Caco-2 (cell line): ENCODE measurements around the gene GAN. TPM values are rescaled to one million over a fixed set of nuclear protein-coding genes. Genes with fewer than 3 reads are reported as not detected.

Experiments used
- BruUV-seq: library from RNA; stranded (reverse); fragments of 400-500 nt; replicated peaks from 2 replicates; lab custom pipeline; 2021; lab: Mats Ljungman, UMichigan
- CTCF ChIA-PET: fragments of 300-600 bp; sonication (Branson Sonifier 250); formaldehyde crosslinking; loops from one replicate; lab custom pipeline; 2022; ENCODE audit warnings: antibody characterized with exemption; lab: Charles Lee
- POLR2A ChIA-PET: fragments of 300-600 bp; sonication (Branson Sonifier 250); formaldehyde crosslinking; loops from one replicate; lab custom pipeline; 2022; ENCODE audit warnings: antibody characterized with exemption; lab: Charles Lee
- DNase-seq, 2 experiments: peaks; one replicate each; pipeline versions ENCODE4 v3.0.0 to v3.0.0-alpha.2; 2020 to 2022
- H3K27me3 ChIP-seq: replicated peaks from 2 replicates; pipeline ENCODE4 v1.6.0; 2011; ENCODE audit warnings: low read length; ENCODE audit not compliant: control insufficient read depth, insufficient read depth
- H3K36me3 ChIP-seq: 2 replicates; pipeline ENCODE4 v1.5.1; 2011; ENCODE audit warnings: low read length; ENCODE audit not compliant: control insufficient read depth, insufficient read depth
- H3K4me1 ChIP-seq: fragments of 250-450 bp; sonication (Bioruptor Pico); 2 replicates; pipeline ENCODE4 v1.5.1; 2020; ENCODE audit warnings: mild to moderate bottlenecking
- H3K4me3 ChIP-seq: 2 replicates; pipeline ENCODE4 v1.5.1; 2011; ENCODE audit warnings: low read depth, mild to moderate bottlenecking, control low read depth, low read length
- H3K9me3 ChIP-seq: fragments of 250-450 bp; sonication (Bioruptor Pico); 2 replicates; pipeline ENCODE4 v1.5.1; 2020; ENCODE audit warnings: mild to moderate bottlenecking, moderate library complexity
- H3K27ac Mint-ChIP-seq: one replicate; pipeline ENCODE4 v1.8.0; 2022; ENCODE audit warnings: mixed read lengths; ENCODE audit not compliant: unreplicated experiment
- H3K27me3 Mint-ChIP-seq: one replicate; pipeline ENCODE4 v1.8.0; 2022; ENCODE audit warnings: mixed read lengths; ENCODE audit not compliant: insufficient read depth, unreplicated experiment
- H3K36me3 Mint-ChIP-seq: one replicate; pipeline ENCODE4 v1.8.0; 2022; ENCODE audit warnings: mild to moderate bottlenecking, mixed read lengths; ENCODE audit not compliant: insufficient read depth, unreplicated experiment
- H3K4me1 Mint-ChIP-seq: one replicate; pipeline ENCODE4 v1.8.0; 2022; ENCODE audit warnings: low read depth, mixed read lengths; ENCODE audit not compliant: unreplicated experiment
- H3K4me3 Mint-ChIP-seq: one replicate; pipeline ENCODE4 v1.8.0; 2022; ENCODE audit warnings: mild to moderate bottlenecking, moderate library complexity, mixed read lengths; ENCODE audit not compliant: unreplicated experiment
- H3K9me3 Mint-ChIP-seq: one replicate; pipeline ENCODE4 v1.8.0; 2022; ENCODE audit warnings: mixed read lengths; ENCODE audit not compliant: unreplicated experiment
- CTCF ChIP-seq, 2 experiments: fragments of 200-600 bp in 1 of 2; IDR thresholded peaks; 1 replicate in 1 of 2; 2 replicates in 1 of 2; pipeline versions ENCODE4 v1.5.1 to v1.8.0; 2011 to 2022; ENCODE audit warnings: antibody characterized with exemption in 1 of 2, control low read depth in 1 of 2, inconsistent platforms in 1 of 2, low read depth in 1 of 2, low read length in 1 of 2, mild to moderate bottlenecking in 1 of 2, moderate library complexity in 1 of 2; ENCODE audit not compliant: insufficient read depth in 1 of 2, severe bottlenecking in 1 of 2, unreplicated experiment in 1 of 2
- intact Hi-C: fragments of 100-400 bp; cut with micrococcal nuclease; formaldehyde crosslinking; loops from one replicate; pipeline ENCODE4 v1.10.0; 2022; ENCODE audit not compliant: unreplicated experiment
- total RNA-seq: library from RNA; stranded (reverse); gene quantifications from 2 replicates; pipeline ENCODE4 v1.2.3, GENCODE V29; 2022

Gene GAN
- total RNA-seq, 1 experiment from 2014 or later: 29.3 TPM

- Mint-ChIP-seq H3K4me1 (no peaks in the 10 kb centered on the region), H3K27me3 (no peaks in the 10 kb centered on the region), H3K36me3 (no peaks in the 10 kb centered on the region), H3K4me3 (no peak overlapping the region), H3K27ac (no peak overlapping the region), H3K9me3 (no peaks in the 10 kb centered on the region)
- BruUV-seq: no TSS peak
- ChIA-PET CTCF (interaction anchor here (0.6 kb wide), 1 partner anchor 169 kb away, joined by 4 read pairs; no protein-coding TSS in a partner anchor), POLR2A (no interaction called here)
- no peak for TF ChIP-seq CTCF (IDR thresholded peaks at IDR 0.05; ENCODE audit: insufficient read depth in 1 of 2, low read depth in 1 of 2, low read length in 1 of 2, severe bottlenecking in 1 of 2, unreplicated experiment in 1 of 2)
- no peaks in the 10 kb centered on the region for H3K27me3 ChIP-seq
- no peak overlapping the region for H3K4me3 ChIP-seq
- intact Hi-C loops: no loop called here
- DNase-seq: no peak
- no peaks in the 10 kb centered on the region for H3K36me3 ChIP-seq
- H3K4me1 ChIP-seq: no peaks in the 10 kb centered on the region
- no peaks in the 10 kb centered on the region; the same call in 1 of the 2 replicates for H3K9me3 ChIP-seq
Measured at GRCh38 chr16:81416749-81417148, 102.0 kb downstream of the GAN start.

- Histone ChIP-seq H3K36me3 (no peaks in the 10 kb centered on the region), H3K4me1 (no peaks in the 10 kb centered on the region), H3K4me3 (no peak overlapping the region), H3K9me3 (peaks cover 4% of the 10 kb centered on the region; the same call in 1 of the 2 replicates), H3K27me3 (no peaks in the 10 kb centered on the region)
- TF ChIP-seq CTCF (IDR thresholded peaks at IDR 0.05; ENCODE audit: insufficient read depth in 1 of 2, low read depth in 1 of 2, low read length in 1 of 2, severe bottlenecking in 1 of 2, unreplicated experiment in 1 of 2): no peak
- ChIA-PET CTCF (no interaction called here), POLR2A (no interaction called here)
- H3K9me3 Mint-ChIP-seq: no peaks in the 10 kb centered on the region
- BruUV-seq: no TSS peak
- H3K27me3 Mint-ChIP-seq: no peaks in the 10 kb centered on the region
- no peaks in the 10 kb centered on the region for H3K4me1 Mint-ChIP-seq
- no peak overlapping the region for H3K27ac Mint-ChIP-seq
- intact Hi-C loops: no loop called here
- H3K4me3 Mint-ChIP-seq: no peak overlapping the region
- no peaks in the 10 kb centered on the region for H3K36me3 Mint-ChIP-seq
- no peak for DNase-seq
Measured at GRCh38 chr16:81417210-81417609, 102.4 kb downstream of the GAN start.

- Mint-ChIP-seq H3K36me3 (no peaks in the 10 kb centered on the region), H3K27ac (no peak overlapping the region), H3K4me1 (no peaks in the 10 kb centered on the region), H3K27me3 (no peaks in the 10 kb centered on the region), H3K4me3 (no peak overlapping the region), H3K9me3 (peaks cover 12% of the 10 kb centered on the region)
- ChIA-PET POLR2A (no interaction called here), CTCF (no interaction called here)
- Histone ChIP-seq H3K9me3 (peaks cover 8% of the 10 kb centered on the region; the same call in 1 of the 2 replicates), H3K27me3 (no peaks in the 10 kb centered on the region), H3K4me1 (no peaks in the 10 kb centered on the region), H3K36me3 (no peaks in the 10 kb centered on the region), H3K4me3 (no peak overlapping the region)
- no TSS peak for BruUV-seq
- DNase-seq: no peak
- intact Hi-C loops: no loop called here
- TF ChIP-seq CTCF (IDR thresholded peaks at IDR 0.05; ENCODE audit: insufficient read depth in 1 of 2, low read depth in 1 of 2, low read length in 1 of 2, severe bottlenecking in 1 of 2, unreplicated experiment in 1 of 2): no peak
Measured at GRCh38 chr16:81419806-81420205, 105.0 kb downstream of the GAN start.
